Stimulated activated CD4-positive, alpha-beta T cell treated with anti-CD3 and anti-CD28 coated beads, Interleukin-1b, Interleukin-23, amount 100 ng/mL, for 4 hours (primary cell): Measurements from ENCODE around the gene MRPL49.

ENCODE experiments used
- DNase-seq, 2 donors: peaks; one replicate each; pipeline ENCODE4 v3.0.0-alpha.2; 2020; ENCODE audit warnings: low read depth in 2 of 2

The MRPL49 gene

GRCh38 chr11:65121865-65122696 lies at the start of gene MRPL49, which contains the start of gene FAU:
TSS of gene MRPL49 (plus strand) at chr11:65122321. CDS start at chr11:65122347, 26 bp downstream.
TSS of gene FAU (minus strand) at chr11:65122134. CDS start at chr11:65121813, 321 bp downstream.
- peak; percentile 96 to 97 for DNase-seq

- no peak for DNase-seq
These were observed 49.5 kb upstream of the MRPL49 start for GRCh38 chr11:65072631-65072966.

- no peak for DNase-seq
These were observed 44.7 kb upstream of the MRPL49 start for GRCh38 chr11:65077451-65077850.

- DNase-seq: peak; percentile 55 to 74
These were observed 44.0 kb upstream of the MRPL49 start for GRCh38 chr11:65078151-65078550.

GRCh38 chr11:65078786-65079342 lies 43.3 kb upstream of the MRPL49 start:
- DNase-seq: no peak

GRCh38 chr11:65083134-65083833 lies 38.8 kb upstream of the MRPL49 start:
- no peak for DNase-seq

- DNase-seq: peak; percentile 91 to 93
These were observed 38.1 kb upstream of the MRPL49 start, which contains the start of the genes CDCA5 and ZFPL1 for GRCh38 chr11:65083834-65084597. TSS of gene CDCA5 (minus strand) at chr11:65084040. CDS start at chr11:65083978, 62 bp downstream. TSS of gene ZFPL1 (plus strand) at chr11:65084222. CDS start at chr11:65084699, 477 bp downstream.

- DNase-seq: no peak
These were observed 37.3 kb upstream of the MRPL49 start for GRCh38 chr11:65084598-65085375.

GRCh38 chr11:65085446-65085845 lies 36.7 kb upstream of the MRPL49 start:
- no peak for DNase-seq

GRCh38 chr11:65086809-65087208 lies 35.3 kb upstream of the MRPL49 start:
- DNase-seq: no peak

- DNase-seq: no peak
These were observed 34.9 kb upstream of the MRPL49 start for GRCh38 chr11:65087216-65087615.

- no peak for DNase-seq
These were observed 34.3 kb upstream of the MRPL49 start for GRCh38 chr11:65087827-65088226.

- DNase-seq: no peak
These were observed 32.5 kb upstream of the MRPL49 start for GRCh38 chr11:65089621-65090020.

- DNase-seq: no peak
These were observed 31.5 kb upstream of the MRPL49 start for GRCh38 chr11:65090628-65091027.

GRCh38 chr11:65095427-65095826 lies 26.7 kb upstream of the MRPL49 start:
- DNase-seq: no peak

GRCh38 chr11:65095974-65096806 lies 25.9 kb upstream of the MRPL49 start, which contains the start of gene VPS51:
TSS of gene VPS51 (plus strand) at chr11:65096214. CDS start at chr11:65096251, 37 bp downstream.
- DNase-seq: peak; percentile 73 to 76

GRCh38 chr11:65096926-65097325 lies 25.2 kb upstream of the MRPL49 start:
- DNase-seq: no peak

GRCh38 chr11:65100674-65101350 lies 21.3 kb upstream of the MRPL49 start:
- DNase-seq: no peak
